Activated T-helper 2 cell treated with anti-CD3 and anti-CD28 coated beads, Interferon-gamma antibody, Interleukin-2, Interleukin-4, amounts not matched to agents 10 μg/mL and 5 μg/mL and 100 μg/mL, durations not matched to agents 14 hours and 24 hours and 36 hours (primary cell): ENCODE data around the gene ASIC1. TPM values are rescaled to one million over a fixed set of nuclear protein-coding genes. Genes with fewer than 3 reads are reported as not detected.
"Not testable (repeated sequence)": the region's sequence is repeated elsewhere in the genome, so short reads cannot be mapped to it uniquely, and the experiment has no call there.

Experiments used
- DNase-seq: peaks from one replicate; pipeline ENCODE4 v3.0.0; 2021; ENCODE audit warnings: low spot score
- H3K27ac Mint-ChIP-seq: one replicate; pipeline ENCODE4 v1.8.0; 2021; ENCODE audit warnings: mixed read lengths
- H3K27me3 Mint-ChIP-seq: one replicate; pipeline ENCODE4 v1.8.0; 2021; ENCODE audit warnings: low read depth, mixed read lengths
- H3K36me3 Mint-ChIP-seq: one replicate; pipeline ENCODE4 v1.8.0; 2021; ENCODE audit warnings: low read depth, mixed read lengths
- H3K4me1 Mint-ChIP-seq: one replicate; pipeline ENCODE4 v1.8.0; 2021; ENCODE audit warnings: low read depth, mixed read lengths
- H3K4me3 Mint-ChIP-seq: one replicate; pipeline ENCODE4 v1.8.0; 2021; ENCODE audit warnings: low read depth, mild to moderate bottlenecking, moderate library complexity, mixed read lengths
- H3K9me3 Mint-ChIP-seq: one replicate; pipeline ENCODE4 v1.8.0; 2021; ENCODE audit warnings: mixed read lengths
- intact Hi-C: fragments of 100-400 bp; cut with micrococcal nuclease; formaldehyde crosslinking; loops from one replicate; pipeline ENCODE4 v1.15.1; 2023
- total RNA-seq: library from RNA; stranded (reverse); gene quantifications from 2 replicates; pipeline ENCODE4 v1.2.3, GENCODE V29; 2022

The ASIC1 gene
- total RNA-seq, 1 donor from 2014 or later: 20.7 TPM

DNA sequence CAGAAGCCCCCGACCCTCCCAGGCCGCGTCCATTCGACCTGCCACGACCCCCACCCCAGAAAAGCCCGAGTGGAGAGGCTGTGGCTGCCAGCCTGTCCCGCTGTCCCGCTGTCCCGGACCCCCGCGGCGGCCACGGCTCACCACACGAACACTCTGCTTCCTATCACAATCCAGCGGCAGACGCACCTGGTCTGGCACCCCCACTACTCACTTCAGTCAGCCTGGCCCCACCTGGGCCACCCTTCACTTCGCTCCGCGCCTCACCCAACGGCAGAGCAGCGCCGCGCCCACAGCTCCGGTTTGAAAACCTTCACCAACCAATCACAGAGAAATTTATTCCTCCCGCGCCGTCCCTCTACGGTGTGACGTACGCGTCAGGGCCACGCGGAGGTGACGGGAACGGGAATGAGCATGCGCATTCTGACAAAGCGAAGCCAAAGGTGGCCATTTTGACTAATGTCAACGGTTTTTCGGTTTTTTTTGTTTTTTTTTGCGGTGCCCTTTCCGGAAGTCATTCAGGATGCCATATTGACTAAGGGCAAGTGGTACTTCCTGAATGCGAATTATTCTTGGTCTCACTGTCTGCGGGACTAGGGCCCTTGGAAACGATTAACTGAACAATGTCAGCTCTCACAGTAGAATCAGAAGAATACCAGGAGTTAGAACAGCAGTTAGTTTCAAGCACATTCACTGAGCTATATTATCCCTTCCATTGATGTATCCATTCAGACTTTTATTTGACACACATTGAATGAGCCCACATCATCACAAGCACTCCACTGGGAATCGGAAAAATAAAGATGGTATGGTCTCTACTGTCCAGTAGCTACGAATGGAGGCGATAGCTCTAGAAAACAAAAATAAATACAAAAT is 32.0 kb upstream of the ASIC1 start, which contains the start of gene RACGAP1:
Gene RACGAP1 (minus strand): TSS at position 308 of the 873 bp plus-strand sequence. CDS start 8,779 bp downstream, outside the sequence.
- peak; percentile 96 for DNase-seq
- intact Hi-C loops: loop anchor here (1.0 kb wide), 1 partner anchor 18 kb away; no protein-coding TSS in a partner anchor
- Mint-ChIP-seq H3K36me3 (peaks cover 26% of the 10 kb centered on the region), H3K4me3 (peak within 1 kb of the TSS; percentile 99), H3K9me3 (peaks cover 3% of the 10 kb centered on the region), H3K27me3 (no peaks in the 10 kb centered on the region), H3K4me1 (peaks cover 30% of the 10 kb centered on the region), H3K27ac (peak within 1 kb of the TSS; percentile 98)

GRCh38 chr12:50026691-50027090 is 30.7 kb upstream of the ASIC1 start:
- Mint-ChIP-seq H3K27me3 (peaks cover 3% of the 10 kb centered on the region), H3K36me3 (peaks cover 20% of the 10 kb centered on the region), H3K9me3 (peaks cover 3% of the 10 kb centered on the region), H3K4me1 (peaks cover 21% of the 10 kb centered on the region), H3K4me3 (no peak overlapping the region), H3K27ac (no peak overlapping the region)
- intact Hi-C loops: no loop called here
- no peak for DNase-seq

DNA sequence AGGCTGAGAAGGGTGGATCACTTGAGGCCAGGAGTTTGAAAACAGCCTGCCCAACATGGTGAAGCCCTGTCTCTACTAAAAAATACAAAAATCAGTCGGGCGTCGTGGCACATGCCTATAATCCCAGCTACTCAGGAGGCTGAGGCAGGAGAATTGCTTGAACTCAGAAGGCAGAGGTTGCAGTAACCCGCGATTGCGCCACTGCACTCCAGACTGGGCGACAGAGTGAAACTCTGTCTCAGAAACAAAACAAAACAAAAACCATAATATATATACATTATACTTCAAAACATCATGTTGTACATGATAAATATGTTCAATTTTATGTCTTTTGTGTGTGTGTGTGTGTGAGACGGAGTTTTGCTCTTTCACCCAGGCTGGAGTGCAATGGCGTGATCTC is 26.9 kb upstream of the ASIC1 start:
- H3K4me3 Mint-ChIP-seq, H3K9me3 Mint-ChIP-seq, DNase-seq, H3K4me1 Mint-ChIP-seq, H3K36me3 Mint-ChIP-seq, intact Hi-C loops, H3K27ac Mint-ChIP-seq: not testable (repeated sequence)
- peaks cover 11% of the 10 kb centered on the region for H3K27me3 Mint-ChIP-seq

DNA sequence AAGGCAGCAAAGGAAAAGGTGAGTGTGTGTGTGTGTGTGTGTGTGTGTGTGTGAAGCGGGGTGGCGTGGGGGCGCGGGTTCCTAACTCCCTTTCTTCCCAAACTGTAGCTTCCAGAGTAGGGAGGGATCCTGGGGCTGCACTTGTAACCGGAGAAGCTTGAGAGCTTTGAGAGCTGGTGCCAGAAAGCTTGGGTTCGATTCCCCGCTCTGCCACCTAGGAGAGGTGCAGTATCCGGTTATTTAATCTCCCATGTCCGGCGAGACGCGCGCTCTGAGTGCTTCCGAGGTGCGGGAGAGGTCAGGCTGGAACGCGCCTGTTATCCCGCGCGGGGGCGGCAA is 24.9 kb upstream of the ASIC1 start:
- Mint-ChIP-seq H3K4me3 (no peak overlapping the region), H3K27ac (no peak overlapping the region), H3K27me3 (peaks cover 21% of the 10 kb centered on the region), H3K36me3 (no peaks in the 10 kb centered on the region), H3K9me3 (no peaks in the 10 kb centered on the region), H3K4me1 (no peaks in the 10 kb centered on the region)
- DNase-seq: no peak
- intact Hi-C loops: no loop called here

- Mint-ChIP-seq H3K4me3 (no peak overlapping the region), H3K36me3 (no peaks in the 10 kb centered on the region), H3K27ac (no peak overlapping the region), H3K4me1 (no peaks in the 10 kb centered on the region), H3K27me3 (peaks cover 21% of the 10 kb centered on the region), H3K9me3 (no peaks in the 10 kb centered on the region)
- intact Hi-C loops: no loop called here
- DNase-seq: no peak
Observed at GRCh38 chr12:50032854-50033581, 24.4 kb upstream of the ASIC1 start.

DNA sequence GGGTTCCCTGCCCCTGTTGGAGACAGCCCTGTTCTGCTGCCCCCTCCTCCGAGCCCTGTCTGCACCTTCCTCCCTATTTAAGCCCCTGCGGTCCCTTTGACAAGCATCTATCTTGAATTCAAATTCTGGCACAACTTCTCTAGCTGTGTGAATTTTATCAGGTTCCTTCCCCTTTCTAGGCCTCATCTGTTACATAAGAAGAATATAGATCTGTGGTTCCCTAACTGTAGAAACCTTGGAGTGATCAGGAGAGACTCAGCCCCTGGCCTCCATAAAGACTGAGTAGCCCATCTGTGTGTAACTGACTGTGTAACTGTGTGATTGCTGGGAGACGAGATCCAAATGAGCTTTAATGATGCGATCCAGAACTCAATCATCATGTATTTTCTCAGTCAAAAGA is 19.1 kb upstream of the ASIC1 start:
- intact Hi-C loops: no loop called here
- Mint-ChIP-seq H3K27me3 (peaks cover 18% of the 10 kb centered on the region), H3K4me1 (peaks cover 20% of the 10 kb centered on the region), H3K9me3 (no peaks in the 10 kb centered on the region), H3K27ac (no peak overlapping the region), H3K36me3 (no peaks in the 10 kb centered on the region), H3K4me3 (no peak overlapping the region)
- DNase-seq: no peak

DNA sequence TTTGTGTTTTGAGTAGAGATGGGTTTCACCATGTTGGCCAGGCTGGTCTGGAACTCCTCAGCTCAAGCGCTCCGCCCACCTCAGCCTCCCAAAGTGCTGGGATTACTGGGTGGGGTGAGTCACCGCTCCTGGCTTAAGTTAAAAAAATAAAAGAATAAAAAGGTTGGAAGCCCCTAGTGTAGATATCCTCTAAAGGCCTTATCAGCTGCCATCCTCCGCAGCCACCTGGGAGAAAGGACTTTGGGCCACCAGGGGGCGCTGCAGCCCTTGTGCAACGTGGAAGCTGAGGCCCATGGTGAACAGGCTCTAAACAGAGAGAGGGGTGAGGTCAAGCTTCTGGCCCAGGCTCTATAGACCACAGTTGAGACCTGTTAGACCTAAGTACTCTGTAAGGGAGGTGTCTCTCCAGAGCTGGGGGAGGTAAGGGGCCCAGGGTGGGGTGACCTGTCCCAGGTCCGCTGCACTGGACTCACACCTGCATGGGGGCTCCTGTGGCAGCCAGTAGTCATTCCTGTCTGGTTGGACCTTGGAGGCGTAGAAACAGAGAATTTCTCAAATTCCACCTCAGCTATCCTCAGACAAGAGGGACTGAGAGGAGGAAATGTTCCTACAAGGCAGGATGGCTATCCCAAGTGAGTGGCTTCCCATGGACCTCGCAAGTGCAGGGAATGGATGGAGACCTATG is 18.1 kb upstream of the ASIC1 start:
- peak; percentile 75 for DNase-seq
- Mint-ChIP-seq H3K9me3 (no peaks in the 10 kb centered on the region), H3K27ac (no peak overlapping the region), H3K36me3 (no peaks in the 10 kb centered on the region), H3K4me1 (peaks cover 30% of the 10 kb centered on the region), H3K27me3 (peaks cover 18% of the 10 kb centered on the region), H3K4me3 (no peak overlapping the region)
- intact Hi-C loops: loop anchor here (1.0 kb wide), 2 partner anchors 17 to 31 kb away; no protein-coding TSS in a partner anchor

DNA sequence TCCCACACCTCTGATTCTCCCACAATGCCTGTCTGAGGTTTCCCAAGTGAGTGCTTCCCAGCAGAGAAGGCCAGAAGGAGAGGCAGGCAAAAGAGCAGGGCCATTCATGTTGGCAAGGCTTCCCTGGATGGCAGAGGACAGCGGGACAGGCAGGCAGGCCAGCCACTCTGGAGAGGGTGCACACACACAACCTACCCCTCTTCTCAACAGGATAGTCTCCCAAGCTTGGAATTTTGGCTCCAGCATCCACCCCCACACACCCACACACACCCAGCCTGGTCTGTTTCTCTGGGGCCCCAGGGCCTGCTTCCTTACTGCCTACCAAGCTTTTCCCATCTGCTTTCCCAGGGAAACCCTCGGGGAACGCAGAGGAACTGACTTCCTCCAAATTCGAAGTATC is 16.7 kb upstream of the ASIC1 start:
- peaks cover 10% of the 10 kb centered on the region for H3K27me3 Mint-ChIP-seq
- intact Hi-C loops: no loop called here
- H3K9me3 Mint-ChIP-seq: no peaks in the 10 kb centered on the region
- H3K4me1 Mint-ChIP-seq: peaks cover 34% of the 10 kb centered on the region
- no peak overlapping the region for H3K27ac Mint-ChIP-seq
- H3K36me3 Mint-ChIP-seq: no peaks in the 10 kb centered on the region
- no peak for DNase-seq
- no peak overlapping the region for H3K4me3 Mint-ChIP-seq

DNA sequence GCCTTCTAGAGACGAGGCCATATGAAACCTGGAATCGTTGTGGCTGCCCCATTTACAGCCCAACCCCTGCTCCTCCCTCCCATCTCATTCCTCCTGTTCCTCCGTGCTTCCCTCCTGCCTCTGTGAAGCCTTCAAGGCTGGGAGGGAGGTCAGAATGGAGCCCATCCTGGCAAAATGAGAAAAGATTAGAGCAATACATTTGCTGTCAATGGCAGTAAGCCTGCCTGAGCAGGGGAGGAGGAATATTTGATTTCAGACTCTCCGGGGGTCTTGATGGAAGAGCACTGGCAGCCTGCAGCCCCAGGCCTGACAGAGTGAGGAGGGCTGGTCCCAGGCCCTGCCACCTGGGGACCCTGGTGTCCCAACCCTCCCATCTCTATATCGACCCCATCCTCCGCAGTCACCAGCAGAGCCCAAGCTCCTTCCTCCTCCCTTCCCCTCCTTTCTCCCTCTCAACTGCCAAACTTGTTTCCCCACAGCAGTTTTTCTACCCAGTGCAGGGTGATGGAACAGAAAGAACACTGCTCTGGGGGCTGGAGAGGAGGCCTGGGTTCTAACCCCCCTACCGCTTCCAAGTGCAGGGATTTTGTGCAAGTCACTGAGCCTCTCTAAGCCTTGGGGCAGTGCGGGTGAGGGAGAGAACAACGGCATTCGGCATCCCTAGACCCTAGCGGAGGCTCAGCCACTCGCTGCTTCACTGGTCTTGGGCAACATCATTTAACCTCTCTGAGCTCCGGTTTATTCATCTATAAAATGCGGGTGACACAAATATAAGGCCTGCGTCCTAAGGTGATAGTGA is 16.1 kb upstream of the ASIC1 start:
- peaks cover 5% of the 10 kb centered on the region for H3K27me3 Mint-ChIP-seq

GRCh38 chr12:50041962-50042361 is 15.4 kb upstream of the ASIC1 start:
- Mint-ChIP-seq H3K4me1 (peaks cover 36% of the 10 kb centered on the region), H3K4me3 (no peak overlapping the region), H3K27me3 (no peaks in the 10 kb centered on the region), H3K36me3 (no peaks in the 10 kb centered on the region), H3K9me3 (no peaks in the 10 kb centered on the region), H3K27ac (peak overlapping the region; percentile 53)
- no peak for DNase-seq
- intact Hi-C loops: no loop called here

More for the DNA sequence above, 16.1 kb upstream of the ASIC1 start:
- H3K36me3 Mint-ChIP-seq: no peaks in the 10 kb centered on the region
- DNase-seq: no peak
- H3K4me1 Mint-ChIP-seq: peaks cover 34% of the 10 kb centered on the region
- no peak overlapping the region for H3K4me3 Mint-ChIP-seq
- no peaks in the 10 kb centered on the region for H3K9me3 Mint-ChIP-seq
- H3K27ac Mint-ChIP-seq: no peak overlapping the region
- intact Hi-C loops: no loop called here

DNA sequence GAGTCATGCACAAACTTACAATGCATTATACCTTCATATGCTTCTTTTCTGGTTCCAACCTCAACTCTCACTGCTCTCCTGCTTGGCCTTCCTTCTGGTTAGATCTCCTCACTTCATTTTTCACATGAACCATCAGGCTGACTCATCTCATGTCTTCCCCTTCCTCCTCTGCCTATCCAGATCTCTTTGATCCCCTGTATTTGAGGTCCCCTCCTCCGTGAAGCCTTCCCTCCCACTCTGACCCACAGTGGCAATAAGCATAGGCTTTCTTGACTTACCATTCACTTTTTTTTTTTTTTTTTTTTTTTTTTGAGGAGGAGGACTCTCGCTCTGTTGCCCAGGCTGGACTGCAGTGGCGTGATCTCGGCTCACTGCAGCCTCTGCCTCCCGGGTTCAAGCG is 14.7 kb upstream of the ASIC1 start:
- no peaks in the 10 kb centered on the region for H3K27me3 Mint-ChIP-seq
- no peak overlapping the region for H3K4me3 Mint-ChIP-seq
- peak overlapping the region; percentile 26 for H3K27ac Mint-ChIP-seq
- H3K4me1 Mint-ChIP-seq: peaks cover 36% of the 10 kb centered on the region
- intact Hi-C loops: loop anchor here (1.0 kb wide), 1 partner anchor 17 kb away; the partner anchor contains the start of gene RACGAP1
- H3K36me3 Mint-ChIP-seq: no peaks in the 10 kb centered on the region
- H3K9me3 Mint-ChIP-seq: no peaks in the 10 kb centered on the region
- no peak for DNase-seq

GRCh38 chr12:50043308-50043707 is 14.1 kb upstream of the ASIC1 start:
- Mint-ChIP-seq H3K27ac (peak overlapping the region; percentile 79), H3K9me3 (no peaks in the 10 kb centered on the region), H3K4me1 (peaks cover 36% of the 10 kb centered on the region), H3K27me3 (no peaks in the 10 kb centered on the region), H3K36me3 (no peaks in the 10 kb centered on the region), H3K4me3 (no peak overlapping the region)
- intact Hi-C loops: loop anchor here (1.0 kb wide), 1 partner anchor 18 kb away; the partner anchor contains the start of gene RACGAP1
- no peak for DNase-seq
